Measurements from ENCODE around the gene TSC1. TPM values are rescaled to one million over a fixed set of nuclear protein-coding genes. Genes with fewer than 3 reads are reported as not detected.

TSC1 gene
- total RNA-seq, 2 donors from 2014 or later, result 27.7 to 82.2 TPM

- no peaks in the 10 kb centered on the region for H3K9me3 ChIP-seq
- no peaks in the 10 kb centered on the region for H3K4me1 ChIP-seq (replicated peaks)
- intact Hi-C loops (cut with DNase I), result no loop called here
- H3K27ac ChIP-seq, result no peak overlapping the region
- WGBS, result 82% methylated on average over 11 of the region's 11 CpGs
- no peak for DNase-seq (ENCODE audit: low spot score)
- peaks cover 2% of the 10 kb centered on the region for H3K27me3 ChIP-seq (replicated peaks; ENCODE audit: insufficient read depth)
- TF ChIP-seq POLR2A (IDR thresholded peaks at IDR 0.05) (no peak), CTCF (IDR thresholded peaks at IDR 0.05) (no peak), POLR2AphosphoS5 (IDR thresholded peaks at IDR 0.05) (no peak)
- no peaks in the 10 kb centered on the region for H3K36me3 ChIP-seq
- H3K4me3 ChIP-seq, result no peak overlapping the region
Measured at GRCh38 chr9:132983491-132984201, 39.2 kb upstream of the TSC1 start.

- Histone ChIP-seq H3K36me3 (no peaks in the 10 kb centered on the region), H3K4me3 (no peak overlapping the region), H3K27ac (no peak overlapping the region), H3K4me1 (replicated peaks) (no peaks in the 10 kb centered on the region), H3K9me3 (no peaks in the 10 kb centered on the region), H3K27me3 (replicated peaks; ENCODE audit: insufficient read depth) (peaks cover 2% of the 10 kb centered on the region)
- no peak for TF ChIP-seq POLR2AphosphoS5 (IDR thresholded peaks at IDR 0.05)
- TF ChIP-seq CTCF (IDR thresholded peaks at IDR 0.05), result no peak
- TF ChIP-seq POLR2A (IDR thresholded peaks at IDR 0.05), result no peak
- intact Hi-C loops (cut with DNase I), result no loop called here
- WGBS, result 58% methylated on average over 8 of the region's 8 CpGs
- no peak for DNase-seq (ENCODE audit: low spot score)
Measured at GRCh38 chr9:132982458-132982857, 38.0 kb upstream of the TSC1 start.

- 76% methylated on average over 5 of the region's 5 CpGs for WGBS
- intact Hi-C loops (cut with DNase I), result no loop called here
- no peak overlapping the region for H3K4me3 ChIP-seq
- no peak for DNase-seq (ENCODE audit: low spot score)
- H3K9me3 ChIP-seq, result no peaks in the 10 kb centered on the region
- H3K36me3 ChIP-seq, result no peaks in the 10 kb centered on the region
- no peaks in the 10 kb centered on the region for H3K4me1 ChIP-seq (replicated peaks)
- H3K27me3 ChIP-seq (replicated peaks; ENCODE audit: insufficient read depth), result peaks cover 2% of the 10 kb centered on the region
- TF ChIP-seq POLR2AphosphoS5 (IDR thresholded peaks at IDR 0.05), result no peak
- TF ChIP-seq POLR2A (IDR thresholded peaks at IDR 0.05), result no peak
- TF ChIP-seq CTCF (IDR thresholded peaks at IDR 0.05), result no peak
- H3K27ac ChIP-seq, result no peak overlapping the region
Measured at GRCh38 chr9:132980157-132980556, 35.7 kb upstream of the TSC1 start.

GRCh38 chr9:132978451-132979131 is 34.2 kb upstream of the TSC1 start, which contains the start of gene GFI1B:
GFI1B (plus strand) TSS chr9:132978694; CDS start chr9:132986679, 7,985 bp downstream.
- peaks cover 2% of the 10 kb centered on the region for H3K27me3 ChIP-seq (replicated peaks; ENCODE audit: insufficient read depth)
- no peaks in the 10 kb centered on the region for H3K9me3 ChIP-seq
- H3K36me3 ChIP-seq, result no peaks in the 10 kb centered on the region
- WGBS, result 20% methylated on average over 26 of the region's 26 CpGs
- no peak for DNase-seq (ENCODE audit: low spot score)
- intact Hi-C loops (cut with DNase I), result loop anchor here (10.0 kb wide), 1 partner anchor 174 kb away; no protein-coding TSS in a partner anchor
- H3K4me3 ChIP-seq, result no peak within 1 kb of the TSS
- H3K27ac ChIP-seq, result no peak within 1 kb of the TSS
- H3K4me1 ChIP-seq (replicated peaks), result no peaks in the 10 kb centered on the region
- TF ChIP-seq POLR2A (IDR thresholded peaks at IDR 0.05) (no peak), POLR2AphosphoS5 (IDR thresholded peaks at IDR 0.05) (no peak), CTCF (IDR thresholded peaks at IDR 0.05) (no peak)

Data from prostate gland (tissue), 2 donors.